Liver (tissue), 9 donors: ENCODE results near the gene ITIH6. TPM values are rescaled to one million over a fixed set of nuclear protein-coding genes. Genes with fewer than 3 reads are reported as not detected.

ENCODE experiments used
- DNase-seq: peaks from one replicate; pipeline ENCODE4 v3.0.0-alpha.2; 2017; ENCODE audit warnings: low spot score
- H3K27ac ChIP-seq, 2 donors: one replicate each; pipeline ENCODE4 v1.7.0; 2013; ENCODE audit warnings: inconsistent platforms in 2 of 2, low read length in 2 of 2, control low read depth in 1 of 2, low read depth in 1 of 2, mild to moderate bottlenecking in 1 of 2
- H3K27me3 ChIP-seq, 4 donors: one replicate each; pipeline versions ENCODE4 v1.6.1 to v1.7.0; 2013; ENCODE audit warnings: low read length in 3 of 4, inconsistent platforms in 1 of 4, mild to moderate bottlenecking in 1 of 4, moderate library complexity in 1 of 4; ENCODE audit not compliant: control insufficient read depth in 4 of 4, insufficient read depth in 4 of 4
- H3K36me3 ChIP-seq, 4 donors: one replicate each; pipeline versions ENCODE4 v1.6.1 to v1.7.0; 2013; ENCODE audit warnings: low read length in 3 of 4, mild to moderate bottlenecking in 3 of 4, low read depth in 1 of 4, moderate library complexity in 1 of 4; ENCODE audit not compliant: control insufficient read depth in 4 of 4, insufficient read depth in 3 of 4
- H3K4me1 ChIP-seq, 4 donors: one replicate each; pipeline versions ENCODE4 v1.6.1 to v1.7.0; 2013; ENCODE audit warnings: low read length in 3 of 4, mild to moderate bottlenecking in 3 of 4, moderate library complexity in 1 of 4; ENCODE audit not compliant: control insufficient read depth in 4 of 4, insufficient read depth in 4 of 4
- H3K4me3 ChIP-seq, 3 donors: one replicate each; pipeline versions ENCODE4 v1.6.1 to v1.7.0; 2013; ENCODE audit warnings: low read length in 3 of 3, control low read depth in 1 of 3, low read depth in 1 of 3, mild to moderate bottlenecking in 1 of 3
- H3K9ac ChIP-seq, 2 donors: one replicate each; pipeline ENCODE4 v1.7.0; 2013; ENCODE audit warnings: low read length in 2 of 2, mild to moderate bottlenecking in 2 of 2, moderate library complexity in 2 of 2, control low read depth in 1 of 2, low read depth in 1 of 2
- H3K9me3 ChIP-seq, 4 donors: one replicate each; pipeline versions ENCODE4 v1.6.1 to v1.7.0; 2013; ENCODE audit warnings: low read length in 3 of 4; ENCODE audit not compliant: control insufficient read depth in 4 of 4
- EGR1 ChIP-seq, 2 donors: IDR thresholded peaks; 2 replicates each; pipeline ENCODE4 v1.6.1; 2016 to 2018; ENCODE audit warnings: antibody characterized with exemption in 2 of 2, low read depth in 2 of 2
- FOXA1 ChIP-seq: IDR thresholded peaks from 2 replicates; pipeline ENCODE4 v1.6.1; 2016; ENCODE audit warnings: antibody characterized with exemption
- FOXA2 ChIP-seq: IDR thresholded peaks from 2 replicates; pipeline ENCODE4 v1.6.1; 2016; ENCODE audit warnings: antibody characterized with exemption
- HNF4A ChIP-seq, 2 donors: conservative IDR thresholded peaks; 2 replicates each; pipeline ENCODE4 v1.6.1; 2016; ENCODE audit warnings: antibody characterized with exemption in 2 of 2, mild to moderate bottlenecking in 2 of 2
- HNF4G ChIP-seq: IDR thresholded peaks from 2 replicates; pipeline ENCODE4 v1.6.1; 2016; ENCODE audit warnings: antibody characterized with exemption
- JUND ChIP-seq, 2 donors: IDR thresholded peaks; 2 replicates each; pipeline ENCODE4 v1.6.1; 2016; ENCODE audit warnings: antibody characterized with exemption in 2 of 2
- NR2F2 ChIP-seq: IDR thresholded peaks from 2 replicates; pipeline ENCODE4 v1.6.1; 2016; ENCODE audit warnings: antibody characterized with exemption
- RAD21 ChIP-seq, 2 donors: IDR thresholded peaks; 2 replicates each; pipeline ENCODE4 v1.6.1; 2016; ENCODE audit warnings: antibody characterized with exemption in 2 of 2, mild to moderate bottlenecking in 2 of 2
- REST ChIP-seq: IDR thresholded peaks from 2 replicates; pipeline ENCODE4 v1.6.1; 2016; ENCODE audit warnings: antibody characterized with exemption, mild to moderate bottlenecking
- RXRA ChIP-seq, 2 donors: IDR thresholded peaks; 2 replicates each; pipeline ENCODE4 v1.6.1; 2017 to 2018; ENCODE audit warnings: antibody characterized with exemption in 2 of 2, mild to moderate bottlenecking in 1 of 2
- SP1 ChIP-seq: IDR thresholded peaks from 2 replicates; pipeline ENCODE4 v1.6.1; 2018; ENCODE audit warnings: antibody characterized with exemption, mild to moderate bottlenecking
- TAF1 ChIP-seq: conservative IDR thresholded peaks from 2 replicates; pipeline ENCODE4 v1.6.1; 2016; ENCODE audit warnings: antibody characterized with exemption, mild to moderate bottlenecking
- ZBTB33 ChIP-seq: IDR thresholded peaks from 2 replicates; pipeline ENCODE4 v1.6.1; 2016; ENCODE audit warnings: antibody characterized with exemption
- WGBS: extraction: QIAGEN DNeasy Blood & Tissue Kit; methylation state at CpG from one replicate; pipeline ENCODE4 v1.1.7; 2013; 5-methylcytosine and 5-hydroxymethylcytosine counted together
- polyA plus RNA-seq, 2 donors: library from polyadenylated mRNA; stranded (reverse) in 1 of 2; unstranded in 1 of 2; fragments of 200-250 nt in 1 of 2; fragments of >200 nt in 1 of 2; fragmentation: Nextera tagmentation in 1 of 2; extraction: Ambion mirVana in 1 of 2; gene quantifications; one replicate each; pipeline versions ENCODE4 v1.2.1 to v1.2.3, GENCODE V29; 2013 to 2015
- total RNA-seq, 2 donors: library from RNA; depleted of rRNA; stranded (reverse); fragments of >200 nt; gene quantifications; one replicate each; pipeline ENCODE4 v1.2.3, GENCODE V29; 2014
- TF ChIP-seq, protein P1 (sequence below): fragments of 150-350 bp; IDR thresholded peaks from 2 replicates; pipeline ENCODE4 v1.5.1; 2017; ENCODE audit warnings: improper control_type of control experiment, low read depth, low read length; ENCODE audit not compliant: missing input control
- TF ChIP-seq, protein P2 (sequence below): IDR thresholded peaks from 2 replicates; pipeline ENCODE4 v1.6.1; 2016; ENCODE audit warnings: antibody characterized with exemption
- donor health status: healthy.
- donor health status: healthy.
- donor health status: healthy.
- donor health status: healthy.
- donor health status: healthy.

ITIH6 gene
- total and polyA plus RNA-seq, 4 donors = not detected

- WGBS = 76% methylated on average over 8 of the region's 8 CpGs
- DNase-seq = no peak
Observed at GRCh38 chrX:54825716-54826438, 27.8 kb upstream of the ITIH6 start.

GRCh38 chrX:54824722-54825121, 26.7 kb upstream of the ITIH6 start:
- Histone ChIP-seq H3K9me3 (no peaks in the 10 kb centered on the region), H3K9ac (no peak overlapping the region), H3K27me3 (no peaks in the 10 kb centered on the region), H3K27ac (no peak overlapping the region), H3K4me3 (no peak overlapping the region), H3K4me1 (no peaks in the 10 kb centered on the region), H3K36me3 (no peaks in the 10 kb centered on the region)
- 95% methylated on average over 8 of the region's 8 CpGs for WGBS
- no peak for DNase-seq
- TF ChIP-seq RXRA (IDR thresholded peaks at IDR 0.05) = no peak
- no peak for TF ChIP-seq REST
- no peak for TF ChIP-seq NR2F2
- no peak for TF ChIP-seq EGR1 (IDR thresholded peaks at IDR 0.05; ENCODE audit: low read depth in 2 of 2)
- TF ChIP-seq HNF4A (conservative IDR thresholded peaks at IDR 0.05) = no peak
- TF ChIP-seq HNF4G = no peak
- TF ChIP-seq JUND (IDR thresholded peaks at IDR 0.05) = no peak
- TF ChIP-seq, protein P1, sequence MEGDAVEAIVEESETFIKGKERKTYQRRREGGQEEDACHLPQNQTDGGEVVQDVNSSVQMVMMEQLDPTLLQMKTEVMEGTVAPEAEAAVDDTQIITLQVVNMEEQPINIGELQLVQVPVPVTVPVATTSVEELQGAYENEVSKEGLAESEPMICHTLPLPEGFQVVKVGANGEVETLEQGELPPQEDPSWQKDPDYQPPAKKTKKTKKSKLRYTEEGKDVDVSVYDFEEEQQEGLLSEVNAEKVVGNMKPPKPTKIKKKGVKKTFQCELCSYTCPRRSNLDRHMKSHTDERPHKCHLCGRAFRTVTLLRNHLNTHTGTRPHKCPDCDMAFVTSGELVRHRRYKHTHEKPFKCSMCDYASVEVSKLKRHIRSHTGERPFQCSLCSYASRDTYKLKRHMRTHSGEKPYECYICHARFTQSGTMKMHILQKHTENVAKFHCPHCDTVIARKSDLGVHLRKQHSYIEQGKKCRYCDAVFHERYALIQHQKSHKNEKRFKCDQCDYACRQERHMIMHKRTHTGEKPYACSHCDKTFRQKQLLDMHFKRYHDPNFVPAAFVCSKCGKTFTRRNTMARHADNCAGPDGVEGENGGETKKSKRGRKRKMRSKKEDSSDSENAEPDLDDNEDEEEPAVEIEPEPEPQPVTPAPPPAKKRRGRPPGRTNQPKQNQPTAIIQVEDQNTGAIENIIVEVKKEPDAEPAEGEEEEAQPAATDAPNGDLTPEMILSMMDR = no peak
- TF ChIP-seq SP1 = no peak
- TF ChIP-seq FOXA1 = no peak

More at GRCh38 chrX:54825716-54826438, 27.8 kb upstream of the ITIH6 start:
- no peak overlapping the region for H3K4me3 ChIP-seq
- no peak overlapping the region for H3K9ac ChIP-seq
- H3K27ac ChIP-seq = no peak overlapping the region
- no peaks in the 10 kb centered on the region for H3K36me3 ChIP-seq
- no peaks in the 10 kb centered on the region for H3K4me1 ChIP-seq
- H3K9me3 ChIP-seq = no peaks in the 10 kb centered on the region
- no peak for TF ChIP-seq TAF1
- no peak for TF ChIP-seq RAD21 (IDR thresholded peaks at IDR 0.05)
- TF ChIP-seq REST = no peak
- no peak for TF ChIP-seq SP1
- TF ChIP-seq, protein P2, sequence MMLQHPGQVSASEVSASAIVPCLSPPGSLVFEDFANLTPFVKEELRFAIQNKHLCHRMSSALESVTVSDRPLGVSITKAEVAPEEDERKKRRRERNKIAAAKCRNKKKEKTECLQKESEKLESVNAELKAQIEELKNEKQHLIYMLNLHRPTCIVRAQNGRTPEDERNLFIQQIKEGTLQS = no peak
- no peak for TF ChIP-seq FOXA2
- no peak for TF ChIP-seq HNF4G
- TF ChIP-seq ZBTB33 = no peak
- no peaks in the 10 kb centered on the region for H3K27me3 ChIP-seq
